Stimulated activated CD8-positive, alpha-beta memory T cell treated with anti-CD3 and anti-CD28 coated beads, Interleukin-4, amount 100 ng/mL, for 24 hours (primary cell): Measurements from ENCODE around the gene DLG1.
"Not testable (repeated sequence)": the region's sequence is repeated elsewhere in the genome, so short reads cannot be mapped to it uniquely, and the experiment has no call there.

Source experiments
- DNase-seq: peaks from one replicate; pipeline ENCODE4 v3.0.0-alpha.2; 2020; ENCODE audit warnings: low read depth

DLG1 gene

DNA sequence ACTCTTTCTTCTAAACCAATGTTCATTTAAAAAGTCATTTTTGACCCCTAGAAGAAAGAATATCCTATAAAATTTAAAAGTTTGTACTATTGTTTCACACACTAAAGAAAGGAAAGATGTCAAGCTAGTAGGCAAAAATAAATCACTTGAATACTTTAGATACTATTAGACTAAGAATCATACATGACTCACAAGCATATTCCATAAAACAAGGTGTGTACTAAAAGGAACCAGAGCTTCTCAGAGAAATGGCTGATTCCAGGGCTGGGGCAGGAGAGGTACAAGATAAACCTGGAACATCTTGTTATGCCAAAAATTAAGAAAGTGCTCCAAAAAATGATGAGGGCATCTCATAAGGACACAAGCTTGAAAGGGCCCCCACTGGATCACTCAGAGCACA, 8.7 kb downstream of the DLG1 start:
- no peak for DNase-seq

- no peak for DNase-seq
Measured at GRCh38 chr3:197286678-197287077, 11.7 kb downstream of the DLG1 start.

- DNase-seq, result no peak
Measured at GRCh38 chr3:197285557-197285956, 12.9 kb downstream of the DLG1 start.

DNA sequence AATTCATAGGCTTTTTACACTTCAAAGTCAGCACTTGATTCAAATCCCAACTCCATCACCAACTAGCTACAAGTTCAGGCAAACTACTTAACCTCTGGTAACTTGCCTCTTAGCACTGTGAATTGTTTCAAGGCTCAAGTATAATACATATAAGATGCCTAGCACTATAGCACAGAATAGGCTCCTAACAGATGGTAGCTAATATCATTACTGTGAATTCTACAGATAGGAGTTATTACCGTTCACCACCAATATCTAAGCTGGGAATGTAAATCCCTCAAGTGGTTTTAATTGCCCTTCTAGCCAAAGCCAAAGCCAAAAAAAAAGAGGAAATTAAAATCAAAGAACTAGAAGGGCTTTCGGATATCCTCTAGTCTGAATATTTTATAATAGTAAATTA, 15.4 kb downstream of the DLG1 start:
- no peak for DNase-seq

- no peak for DNase-seq
Measured at GRCh38 chr3:197281849-197282248, 16.6 kb downstream of the DLG1 start.

GRCh38 chr3:197280156-197280555, 18.3 kb downstream of the DLG1 start:
- no peak for DNase-seq

- no peak for DNase-seq
Measured at GRCh38 chr3:197278933-197279332, 19.5 kb downstream of the DLG1 start.

DNA sequence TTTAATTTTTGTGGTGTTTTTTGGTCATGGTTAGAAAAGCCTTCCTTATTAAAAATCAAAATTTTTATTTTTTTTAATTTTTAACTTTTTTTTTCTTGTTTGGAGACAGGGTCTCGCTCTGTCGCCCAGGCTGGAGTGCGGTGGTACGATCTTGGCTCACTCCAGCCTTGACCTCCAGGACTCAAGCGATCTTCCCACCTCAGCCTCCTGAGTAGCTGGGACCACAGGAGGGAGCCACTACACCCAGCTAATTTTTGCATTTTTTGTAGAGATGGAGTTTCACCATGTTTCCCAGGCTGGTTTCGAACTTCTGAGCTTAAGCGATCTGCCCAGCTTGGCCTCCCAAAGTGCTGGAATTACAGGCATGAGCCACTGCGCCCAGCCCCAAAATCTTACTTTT, 21.6 kb downstream of the DLG1 start:
- not testable (repeated sequence) for DNase-seq

GRCh38 chr3:197270558-197271317, 27.7 kb downstream of the DLG1 start:
- DNase-seq, result no peak

DNA sequence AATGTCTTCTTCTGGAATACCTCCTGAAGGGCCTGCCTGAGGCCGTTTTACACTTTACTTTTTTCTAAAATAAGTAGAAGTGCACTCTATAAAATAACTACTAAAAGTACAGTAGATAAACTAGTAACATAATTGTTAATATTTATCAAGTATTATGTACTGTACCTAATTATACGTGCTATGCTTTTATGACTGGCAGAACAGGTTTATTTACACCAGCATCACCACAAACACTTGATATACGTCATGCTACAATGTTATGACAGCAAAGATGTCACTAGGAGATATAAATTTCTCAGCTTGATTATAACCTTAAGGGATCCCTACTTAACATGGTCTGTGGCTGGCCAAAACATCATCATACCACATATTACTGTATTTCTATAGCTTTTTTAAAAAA, 29.4 kb downstream of the DLG1 start:
- no peak for DNase-seq

- DNase-seq, result no peak
Measured at GRCh38 chr3:197268294-197268693, 30.1 kb downstream of the DLG1 start.

DNA sequence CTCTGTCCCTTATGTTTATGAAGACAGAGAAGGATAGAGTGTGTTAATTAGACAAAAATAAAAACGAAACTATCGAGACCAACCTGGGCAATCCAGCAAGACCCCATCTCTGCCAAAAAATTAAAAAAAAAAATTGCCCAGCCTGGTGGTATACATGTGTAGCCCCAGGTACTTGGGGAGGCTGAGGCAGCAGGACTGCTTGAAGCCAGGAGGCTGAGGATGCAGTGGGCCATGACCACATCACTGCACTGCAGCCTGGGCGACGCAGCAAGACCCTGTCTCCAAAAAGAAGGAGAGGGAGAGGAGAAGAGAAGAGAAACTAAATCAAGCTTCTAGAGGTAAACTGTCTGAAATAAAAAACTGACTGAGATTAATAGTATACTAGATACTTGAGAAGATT, 32.1 kb downstream of the DLG1 start:
- DNase-seq, result no peak

DNA sequence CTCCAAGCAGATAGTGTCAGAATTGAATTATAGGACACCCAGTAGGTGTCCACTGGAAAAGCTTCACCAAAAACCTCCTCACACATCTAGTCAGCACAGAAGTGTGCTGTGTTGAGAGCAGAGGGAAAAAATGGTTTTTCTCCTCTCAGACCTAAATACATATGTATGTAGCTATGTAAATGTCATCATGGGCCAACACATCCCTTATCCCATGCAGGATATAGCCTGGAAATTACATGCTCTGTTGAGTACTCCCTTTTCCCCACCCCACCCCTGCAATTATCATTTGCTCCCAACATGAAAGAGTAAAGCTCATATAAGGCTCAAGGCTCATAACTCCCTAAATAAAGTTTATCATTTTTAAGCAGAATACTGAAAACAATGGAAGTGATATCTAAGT, 35.7 kb downstream of the DLG1 start:
- DNase-seq, result no peak

DNA sequence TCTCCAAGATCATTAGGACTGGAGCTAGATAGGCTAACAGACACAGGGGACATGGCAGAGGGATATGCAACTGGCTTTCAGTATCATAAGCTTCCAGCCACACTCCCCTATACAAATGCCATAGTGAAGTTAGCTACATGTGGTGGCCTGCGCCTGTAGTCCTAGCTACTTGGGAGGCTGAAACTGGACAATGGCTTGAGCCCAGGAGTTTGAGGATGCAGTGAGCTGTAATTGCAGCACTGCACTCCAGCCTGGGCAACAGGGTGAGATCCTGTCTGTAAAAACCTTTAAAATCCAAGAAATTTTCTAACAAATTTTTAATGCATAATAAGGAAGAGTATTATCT, 37.3 kb downstream of the DLG1 start:
- DNase-seq, result no peak

GRCh38 chr3:197260491-197261163, 37.8 kb downstream of the DLG1 start:
- no peak for DNase-seq

DNA sequence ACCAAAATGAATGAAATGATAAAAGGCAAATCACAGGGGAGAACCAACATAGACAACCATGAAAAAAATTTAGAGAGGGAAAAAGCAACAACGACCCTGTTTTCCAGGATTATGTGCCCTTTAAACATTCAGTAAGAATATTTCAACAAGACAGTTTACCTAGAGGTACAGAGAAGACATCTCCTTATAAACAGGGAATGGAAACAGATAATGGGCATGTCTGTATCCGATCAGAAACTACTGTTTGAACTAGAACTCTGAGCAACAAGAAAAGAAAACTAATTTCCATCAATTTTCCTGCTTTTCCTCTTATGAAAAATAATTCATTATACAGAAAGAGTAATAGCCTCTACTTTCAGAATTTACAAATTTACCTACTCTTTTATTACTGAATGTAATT, 39.3 kb downstream of the DLG1 start:
- DNase-seq, result no peak

GRCh38 chr3:197258168-197258755, 40.1 kb downstream of the DLG1 start:
- DNase-seq, result no peak

DNA sequence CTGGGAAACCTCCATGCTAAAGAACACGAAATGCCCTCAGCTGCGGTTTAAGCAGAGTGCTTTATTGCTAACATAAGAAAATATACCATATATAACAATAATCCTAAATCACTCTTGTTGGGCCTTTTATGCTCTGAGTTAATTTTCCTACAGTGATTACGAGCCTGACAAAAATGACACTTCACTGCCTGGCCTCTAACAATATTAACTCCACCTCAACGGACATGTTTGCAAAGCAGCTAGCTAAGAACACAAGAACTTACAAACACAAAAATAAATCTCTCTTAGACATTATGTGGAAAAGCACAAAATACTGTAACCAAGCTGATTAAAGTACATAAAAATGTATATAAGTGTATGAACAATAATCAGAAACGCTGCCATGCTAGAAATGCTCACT, 40.7 kb downstream of the DLG1 start:
- no peak for DNase-seq

GRCh38 chr3:197256836-197257444, 41.5 kb downstream of the DLG1 start:
- DNase-seq, result no peak

GRCh38 chr3:197256104-197256503, 42.3 kb downstream of the DLG1 start:
- no peak for DNase-seq

DNA sequence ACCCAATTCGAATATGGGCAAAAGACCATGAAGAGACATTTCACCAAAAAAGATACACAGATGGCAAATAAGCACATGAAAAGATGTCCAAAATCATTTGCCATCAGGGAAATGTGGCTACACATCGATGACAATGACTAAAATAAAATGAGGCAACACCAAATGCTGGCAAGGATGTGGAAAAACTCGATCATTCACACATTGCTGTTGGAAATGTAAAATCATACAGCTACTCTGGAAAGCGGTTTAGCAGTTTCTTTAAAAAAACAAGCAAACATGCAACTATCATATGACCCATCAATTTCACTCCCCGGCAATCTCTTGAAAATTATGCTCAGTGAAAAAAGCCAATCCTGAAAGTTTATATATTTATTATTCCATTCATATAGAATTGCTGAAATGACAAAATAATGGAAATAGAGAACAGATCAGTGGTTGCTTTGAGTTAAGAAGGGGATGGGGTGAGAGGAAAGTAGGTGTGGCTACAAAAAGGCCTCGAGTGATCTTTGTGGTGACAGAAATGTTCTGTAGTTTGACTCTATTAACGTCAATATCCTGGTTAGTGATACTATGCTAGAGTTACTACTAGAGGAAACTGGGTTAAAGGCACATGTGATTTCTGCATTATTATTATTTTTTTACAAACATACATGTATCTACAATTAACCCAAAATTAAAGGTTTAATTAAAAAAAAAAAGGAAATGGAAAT, 45.0 kb downstream of the DLG1 start:
- DNase-seq, result no peak

DNA sequence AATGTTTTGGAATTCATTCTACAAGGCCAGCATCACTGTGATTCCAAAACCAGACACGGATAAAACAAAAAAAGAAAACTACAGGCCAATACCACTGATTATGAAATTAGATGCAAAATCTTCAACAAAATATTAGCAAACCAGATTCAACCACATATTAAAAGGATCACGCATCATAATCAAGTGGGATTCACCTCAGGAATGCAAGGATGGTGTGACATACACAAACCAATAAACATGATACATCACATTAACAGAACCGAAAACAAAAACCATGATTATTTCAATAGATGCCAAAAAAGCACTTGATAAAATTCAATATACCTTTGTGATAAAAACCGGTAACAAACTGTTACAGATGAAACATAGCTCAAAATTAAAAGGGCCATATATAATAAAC, 48.9 kb downstream of the DLG1 start:
- no peak for DNase-seq

DNA sequence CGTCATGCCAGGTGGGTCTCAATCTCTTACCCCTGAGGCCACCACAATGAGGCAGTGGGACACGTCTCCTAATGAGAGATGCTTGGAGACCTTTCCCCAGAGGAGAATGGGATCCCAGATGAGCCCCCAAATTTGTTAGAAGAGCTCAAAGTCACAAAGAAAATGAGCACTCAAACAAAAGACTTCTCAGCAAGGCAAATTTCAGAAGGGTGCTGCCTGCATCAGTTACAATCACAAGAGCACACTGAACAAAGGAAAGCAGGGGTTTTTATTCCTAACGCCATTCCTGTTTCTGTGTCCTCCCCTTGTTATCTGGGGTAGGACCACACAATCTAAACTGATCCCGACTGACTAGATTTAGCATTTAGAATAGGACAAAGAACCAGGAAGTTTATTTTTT, 50.1 kb downstream of the DLG1 start:
- DNase-seq, result no peak
